IgD-negative memory B cell (primary cell): ENCODE data around the gene UNC13A. TPM values are rescaled to one million over a fixed set of nuclear protein-coding genes. Genes with fewer than 3 reads are reported as not detected.

Experiments used
- H3K27ac Mint-ChIP-seq, 3 donors: one replicate each; pipeline ENCODE4 v1.8.0; 2020 to 2022; ENCODE audit warnings: mild to moderate bottlenecking in 3 of 3, mixed read lengths in 3 of 3, moderate library complexity in 1 of 3
- H3K27me3 Mint-ChIP-seq: one replicate; pipeline ENCODE4 v1.8.0; 2021; ENCODE audit warnings: mixed read lengths
- H3K36me3 Mint-ChIP-seq: one replicate; pipeline ENCODE4 v1.8.0; 2020; ENCODE audit warnings: mild to moderate bottlenecking, mixed read lengths
- H3K4me1 Mint-ChIP-seq, 3 donors: one replicate each; pipeline ENCODE4 v1.8.0; 2020 to 2022; ENCODE audit warnings: mixed read lengths in 3 of 3, mild to moderate bottlenecking in 1 of 3
- H3K4me3 Mint-ChIP-seq, 4 donors: one replicate each; pipeline ENCODE4 v1.8.0; 2020 to 2022; ENCODE audit warnings: mild to moderate bottlenecking in 4 of 4, mixed read lengths in 4 of 4, moderate library complexity in 3 of 4
- H3K9me3 Mint-ChIP-seq, 3 donors: one replicate each; pipeline ENCODE4 v1.8.0; 2020 to 2021; ENCODE audit warnings: mixed read lengths in 3 of 3, mild to moderate bottlenecking in 1 of 3
- polyA plus RNA-seq: library from polyadenylated mRNA; unstranded; fragments of 300-500 nt; fragmentation: Illumina TruSeq; gene quantifications from one replicate; pipeline ENCODE4 v1.2.3, GENCODE V29; 2021

The UNC13A gene
- polyA plus RNA-seq, 1 donor from 2014 or later: not detected

GRCh38 chr19:17686023-17686521 lies 2.1 kb downstream of the UNC13A start:
- H3K9me3 Mint-ChIP-seq: peaks cover 0 to 7% (median 0%) of the 10 kb centered on the region in 3 donors
- no peaks in the 10 kb centered on the region for H3K36me3 Mint-ChIP-seq
- H3K4me1 Mint-ChIP-seq: peaks cover 0 to 7% (median 6%) of the 10 kb centered on the region in 3 donors
- no peak overlapping the region for H3K27ac Mint-ChIP-seq
- peak overlapping the region in 1 of 4 donors; percentile 49 for H3K4me3 Mint-ChIP-seq
- peaks cover 62% of the 10 kb centered on the region for H3K27me3 Mint-ChIP-seq

GRCh38 chr19:17685451-17686022 lies 2.6 kb downstream of the UNC13A start:
- Mint-ChIP-seq H3K4me1 (peaks cover 0 to 8% (median 6%) of the 10 kb centered on the region in 3 donors), H3K9me3 (peaks cover 0 to 7% (median 0%) of the 10 kb centered on the region in 3 donors), H3K36me3 (no peaks in the 10 kb centered on the region), H3K27me3 (peaks cover 59% of the 10 kb centered on the region), H3K4me3 (peak overlapping the region in 1 of 4 donors; percentile 5), H3K27ac (no peak overlapping the region)

- H3K36me3 Mint-ChIP-seq: no peaks in the 10 kb centered on the region
- H3K4me1 Mint-ChIP-seq: peaks cover 0 to 15% (median 9%) of the 10 kb centered on the region in 3 donors
- peaks cover 0 to 7% (median 0%) of the 10 kb centered on the region in 3 donors for H3K9me3 Mint-ChIP-seq
- no peak overlapping the region for H3K27ac Mint-ChIP-seq
- H3K27me3 Mint-ChIP-seq: peaks cover 59% of the 10 kb centered on the region
- H3K4me3 Mint-ChIP-seq: no peak overlapping the region
Observed at GRCh38 chr19:17684256-17684655, 3.9 kb downstream of the UNC13A start.

- Mint-ChIP-seq H3K36me3 (peaks cover 1% of the 10 kb centered on the region), H3K27me3 (peaks cover 59% of the 10 kb centered on the region), H3K9me3 (peaks cover 0 to 7% (median 0%) of the 10 kb centered on the region in 3 donors), H3K27ac (no peak overlapping the region), H3K4me3 (no peak overlapping the region), H3K4me1 (peaks cover 0 to 11% (median 10%) of the 10 kb centered on the region in 3 donors)
Observed at GRCh38 chr19:17683078-17683477, 5.1 kb downstream of the UNC13A start.

- peaks cover 0 to 8% (median 7%) of the 10 kb centered on the region in 3 donors for H3K4me1 Mint-ChIP-seq
- no peak overlapping the region for H3K4me3 Mint-ChIP-seq
- peaks cover 61% of the 10 kb centered on the region for H3K27me3 Mint-ChIP-seq
- H3K9me3 Mint-ChIP-seq: peaks cover 0 to 4% (median 0%) of the 10 kb centered on the region in 3 donors
- H3K36me3 Mint-ChIP-seq: peaks cover 1% of the 10 kb centered on the region
- peak overlapping the region in 1 of 3 donors; percentile 53 for H3K27ac Mint-ChIP-seq
Observed at GRCh38 chr19:17682273-17682672, 5.9 kb downstream of the UNC13A start.

- no peak overlapping the region for H3K27ac Mint-ChIP-seq
- H3K27me3 Mint-ChIP-seq: peaks cover 58% of the 10 kb centered on the region
- H3K4me1 Mint-ChIP-seq: peaks cover 0 to 8% (median 7%) of the 10 kb centered on the region in 3 donors
- no peak overlapping the region for H3K4me3 Mint-ChIP-seq
- peaks cover 1% of the 10 kb centered on the region for H3K36me3 Mint-ChIP-seq
- peaks cover 0 to 4% (median 0%) of the 10 kb centered on the region in 3 donors for H3K9me3 Mint-ChIP-seq
Observed at GRCh38 chr19:17681505-17682125, 6.5 kb downstream of the UNC13A start.

GRCh38 chr19:17680230-17680722 lies 7.9 kb downstream of the UNC13A start:
- Mint-ChIP-seq H3K27me3 (peaks cover 48% of the 10 kb centered on the region), H3K36me3 (peaks cover 1% of the 10 kb centered on the region), H3K27ac (peak overlapping the region in 1 of 3 donors; percentile 44), H3K9me3 (peaks cover 0 to 6% (median 0%) of the 10 kb centered on the region in 3 donors), H3K4me3 (peak overlapping the region; percentile 49 to 92 (median 76)), H3K4me1 (peaks cover 0 to 8% (median 7%) of the 10 kb centered on the region in 3 donors)

- H3K27me3 Mint-ChIP-seq: peaks cover 43% of the 10 kb centered on the region
- H3K27ac Mint-ChIP-seq: peak overlapping the region in 1 of 3 donors; percentile 44
Observed at GRCh38 chr19:17679526-17680229, 8.5 kb downstream of the UNC13A start.

GRCh38 chr19:17678836-17679235 lies 9.3 kb downstream of the UNC13A start:
- Mint-ChIP-seq H3K27ac (no peak overlapping the region), H3K4me3 (peak overlapping the region in 2 of 4 donors; percentile 52 to 67), H3K27me3 (peaks cover 38% of the 10 kb centered on the region), H3K4me1 (peaks cover 0 to 8% (median 7%) of the 10 kb centered on the region in 3 donors), H3K36me3 (peaks cover 1% of the 10 kb centered on the region), H3K9me3 (peaks cover 0 to 5% (median 0%) of the 10 kb centered on the region in 3 donors)

More at GRCh38 chr19:17679526-17680229, 8.5 kb downstream of the UNC13A start:
- Mint-ChIP-seq H3K4me1 (peaks cover 0 to 8% (median 7%) of the 10 kb centered on the region in 3 donors), H3K36me3 (peaks cover 1% of the 10 kb centered on the region), H3K9me3 (peaks cover 0 to 6% (median 0%) of the 10 kb centered on the region in 3 donors), H3K4me3 (peak overlapping the region; percentile 49 to 92 (median 76))

GRCh38 chr19:17677002-17677401 lies 11.2 kb downstream of the UNC13A start:
- H3K27me3 Mint-ChIP-seq: peaks cover 32% of the 10 kb centered on the region
- H3K36me3 Mint-ChIP-seq: peaks cover 1% of the 10 kb centered on the region
- no peak overlapping the region for H3K27ac Mint-ChIP-seq
- H3K4me1 Mint-ChIP-seq: peaks cover 0 to 8% (median 7%) of the 10 kb centered on the region in 3 donors
- no peak overlapping the region for H3K4me3 Mint-ChIP-seq
- H3K9me3 Mint-ChIP-seq: peaks cover 0 to 3% (median 0%) of the 10 kb centered on the region in 3 donors

GRCh38 chr19:17676295-17676694 lies 11.9 kb downstream of the UNC13A start:
- Mint-ChIP-seq H3K27ac (no peak overlapping the region), H3K4me3 (no peak overlapping the region), H3K36me3 (peaks cover 1% of the 10 kb centered on the region), H3K27me3 (peaks cover 30% of the 10 kb centered on the region), H3K9me3 (peaks cover 0 to 4% (median 0%) of the 10 kb centered on the region in 3 donors), H3K4me1 (peaks cover 0 to 8% (median 7%) of the 10 kb centered on the region in 3 donors)

- peaks cover 0 to 4% (median 0%) of the 10 kb centered on the region in 3 donors for H3K9me3 Mint-ChIP-seq
Observed at GRCh38 chr19:17673937-17674799, 14.0 kb downstream of the UNC13A start.

GRCh38 chr19:17671906-17672305 lies 16.2 kb downstream of the UNC13A start:
- H3K27me3 Mint-ChIP-seq: peaks cover 5% of the 10 kb centered on the region
- H3K36me3 Mint-ChIP-seq: no peaks in the 10 kb centered on the region
- no peak overlapping the region for H3K4me3 Mint-ChIP-seq
- peaks cover 0 to 4% (median 0%) of the 10 kb centered on the region in 3 donors for H3K9me3 Mint-ChIP-seq
- peak overlapping the region in 1 of 3 donors; percentile 3 for H3K27ac Mint-ChIP-seq
- H3K4me1 Mint-ChIP-seq: peaks cover 0 to 4% (median 0%) of the 10 kb centered on the region in 3 donors

More at GRCh38 chr19:17673937-17674799, 14.0 kb downstream of the UNC13A start:
- H3K27me3 Mint-ChIP-seq: peaks cover 20% of the 10 kb centered on the region
- H3K4me3 Mint-ChIP-seq: no peak overlapping the region
- no peak overlapping the region for H3K27ac Mint-ChIP-seq
- H3K36me3 Mint-ChIP-seq: peaks cover 1% of the 10 kb centered on the region
- peaks cover 0 to 9% (median 0%) of the 10 kb centered on the region in 3 donors for H3K4me1 Mint-ChIP-seq

- H3K27ac Mint-ChIP-seq: no peak overlapping the region
- peaks cover 19% of the 10 kb centered on the region for H3K27me3 Mint-ChIP-seq
- peaks cover 0 to 4% (median 0%) of the 10 kb centered on the region in 3 donors for H3K4me1 Mint-ChIP-seq
- H3K36me3 Mint-ChIP-seq: peaks cover 5% of the 10 kb centered on the region
- no peak overlapping the region for H3K4me3 Mint-ChIP-seq
- peaks cover 0 to 3% (median 0%) of the 10 kb centered on the region in 3 donors for H3K9me3 Mint-ChIP-seq
Observed at GRCh38 chr19:17669419-17669818, 18.7 kb downstream of the UNC13A start.
